Activated CD4-positive, alpha-beta T cell treated with anti-CD3 and anti-CD28 coated beads for 24 hours (primary cell): ENCODE data around the gene JMY.
A peak's percentile ranks its signal among the peaks of the same experiment; 100 is the strongest.
"Not testable (repeated sequence)": the region's sequence is repeated elsewhere in the genome, so short reads cannot be mapped to it uniquely, and the experiment has no call there.

ENCODE experiments used
- DNase-seq, 2 donors: peaks; one replicate each; pipeline ENCODE4 v3.0.0-alpha.2; 2020; ENCODE audit warnings: low read depth in 2 of 2

The JMY gene

GRCh38 chr5:79236970-79237739, 1.2 kb downstream of the JMY start:
- DNase-seq = peak; percentile 5 to 19

- no peak for DNase-seq
These were observed 2.0 kb downstream of the JMY start for GRCh38 chr5:79237740-79238560.

- DNase-seq = no peak
These were observed 4.6 kb downstream of the JMY start for GRCh38 chr5:79240561-79240960.

GRCh38 chr5:79241535-79241979, 5.6 kb downstream of the JMY start:
- DNase-seq = no peak

GRCh38 chr5:79242242-79243039, 6.5 kb downstream of the JMY start:
- no peak for DNase-seq

GRCh38 chr5:79243224-79243623, 7.3 kb downstream of the JMY start:
- DNase-seq = no peak

- DNase-seq = not testable (repeated sequence)
These were observed 18.1 kb downstream of the JMY start for GRCh38 chr5:79254067-79254466.

GRCh38 chr5:79255786-79256557, 20.0 kb downstream of the JMY start:
- DNase-seq = no peak

- no peak for DNase-seq
These were observed 20.6 kb downstream of the JMY start for GRCh38 chr5:79256563-79256962.

- no peak for DNase-seq
These were observed 21.4 kb downstream of the JMY start for GRCh38 chr5:79257314-79257713.

GRCh38 chr5:79258801-79259200, 22.9 kb downstream of the JMY start:
- no peak for DNase-seq

GRCh38 chr5:79259383-79259782, 23.5 kb downstream of the JMY start:
- no peak for DNase-seq

GRCh38 chr5:79259810-79260209, 23.9 kb downstream of the JMY start:
- no peak for DNase-seq

- no peak for DNase-seq
These were observed 26.0 kb downstream of the JMY start for GRCh38 chr5:79261897-79262296.

GRCh38 chr5:79263290-79263689, 27.4 kb downstream of the JMY start:
- no peak for DNase-seq

- DNase-seq = no peak
These were observed 31.2 kb downstream of the JMY start for GRCh38 chr5:79267180-79267579.

- DNase-seq = no peak
These were observed 33.8 kb downstream of the JMY start for GRCh38 chr5:79269733-79270166.

GRCh38 chr5:79273341-79273740, 37.4 kb downstream of the JMY start:
- DNase-seq = no peak

GRCh38 chr5:79284846-79285245, 48.9 kb downstream of the JMY start:
- DNase-seq = no peak

- no peak for DNase-seq
These were observed 49.4 kb downstream of the JMY start for GRCh38 chr5:79285285-79285684.

GRCh38 chr5:79285833-79286232, 49.9 kb downstream of the JMY start:
- no peak for DNase-seq
